Activated naive CD4-positive, alpha-beta T cell treated with anti-CD3 and anti-CD28 coated beads, Interleukin-2, amount 50 U/mL, for 24 hours (primary cell): Measurements from ENCODE around the gene SLC6A3.
"Not testable (repeated sequence)": the region's sequence is repeated elsewhere in the genome, so short reads cannot be mapped to it uniquely, and the experiment has no call there.

Source experiments
- H3K27ac Mint-ChIP-seq: one replicate; pipeline ENCODE4 v1.8.0; 2021; ENCODE audit warnings: mild to moderate bottlenecking, mixed read lengths
- H3K27me3 Mint-ChIP-seq: one replicate; pipeline ENCODE4 v1.8.0; 2021; ENCODE audit warnings: mixed read lengths
- H3K36me3 Mint-ChIP-seq: one replicate; pipeline ENCODE4 v1.8.0; 2021; ENCODE audit warnings: mixed read lengths
- H3K4me1 Mint-ChIP-seq: one replicate; pipeline ENCODE4 v1.8.0; 2021; ENCODE audit warnings: mixed read lengths
- H3K4me3 Mint-ChIP-seq: one replicate; pipeline ENCODE4 v1.8.0; 2021; ENCODE audit warnings: mild to moderate bottlenecking, mixed read lengths
- H3K9me3 Mint-ChIP-seq: one replicate; pipeline ENCODE4 v1.8.0; 2021; ENCODE audit warnings: mixed read lengths

SLC6A3 gene

DNA sequence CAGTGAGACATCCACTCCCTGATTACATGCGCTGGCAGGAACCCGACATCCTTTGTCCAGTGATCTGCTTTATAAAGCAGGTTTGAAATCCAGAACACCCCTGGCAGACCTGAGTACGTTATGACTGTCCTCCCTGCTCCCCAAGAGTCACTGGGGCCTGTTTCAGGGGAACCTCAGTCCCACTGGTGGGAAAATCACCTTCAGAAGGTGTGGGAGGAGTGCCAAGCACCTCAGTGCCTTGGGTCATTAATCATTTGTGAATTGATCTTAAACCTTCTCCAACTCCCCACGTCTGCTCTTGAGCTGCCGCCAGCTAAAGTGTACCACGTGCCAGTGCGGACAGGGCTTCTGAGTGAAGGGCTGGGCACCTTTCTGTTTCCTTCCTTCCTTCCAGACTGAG, 16.2 kb downstream of the SLC6A3 start:
- no peaks in the 10 kb centered on the region for H3K4me1 Mint-ChIP-seq
- peaks cover 4% of the 10 kb centered on the region for H3K36me3 Mint-ChIP-seq
- H3K9me3 Mint-ChIP-seq = peaks cover 12% of the 10 kb centered on the region
- H3K27me3 Mint-ChIP-seq = peaks cover 2% of the 10 kb centered on the region
- no peak overlapping the region for H3K4me3 Mint-ChIP-seq
- no peak overlapping the region for H3K27ac Mint-ChIP-seq

DNA sequence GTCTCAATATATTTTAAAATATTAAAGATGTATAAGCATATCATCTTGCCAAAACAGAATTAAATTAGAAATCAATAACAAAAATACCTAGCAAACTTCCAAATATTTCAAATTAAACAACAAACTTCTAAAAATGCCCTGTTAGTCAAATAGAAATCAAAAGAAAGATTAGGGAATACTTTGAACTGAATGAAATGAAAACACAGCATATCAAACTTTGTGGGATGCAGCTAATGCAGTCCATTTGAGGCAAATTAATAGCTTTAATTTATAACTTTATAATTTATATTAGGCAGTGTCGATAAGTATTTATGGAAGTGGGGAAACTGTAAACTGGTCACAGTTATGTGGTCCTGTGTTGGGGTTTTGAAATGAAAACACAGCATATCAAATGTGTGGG, 17.1 kb downstream of the SLC6A3 start:
- Mint-ChIP-seq H3K9me3 (peaks cover 12% of the 10 kb centered on the region), H3K4me1 (no peaks in the 10 kb centered on the region), H3K36me3 (peaks cover 4% of the 10 kb centered on the region), H3K27me3 (peaks cover 2% of the 10 kb centered on the region), H3K4me3 (no peak overlapping the region), H3K27ac (no peak overlapping the region)

DNA sequence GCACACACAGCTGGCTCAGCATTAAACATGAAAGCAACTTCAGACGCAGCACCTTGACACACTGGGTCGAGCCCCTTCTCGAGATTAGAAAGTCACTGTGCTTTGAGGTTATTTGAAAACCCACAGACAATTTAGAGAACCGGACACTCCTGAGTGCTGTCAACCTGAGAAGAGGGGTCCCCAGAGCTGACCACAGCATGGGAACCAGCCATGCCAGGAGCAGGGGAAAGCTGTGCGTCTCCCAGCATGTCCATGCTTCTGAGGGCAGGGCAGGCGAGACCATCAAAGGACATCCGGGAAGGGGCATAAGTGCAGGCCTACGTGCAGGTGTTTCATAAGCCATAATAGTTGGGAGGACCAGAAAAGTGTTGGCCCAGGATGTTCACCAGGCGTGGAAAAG, 20.5 kb downstream of the SLC6A3 start:
- Mint-ChIP-seq H3K27ac (no peak overlapping the region), H3K4me3 (no peak overlapping the region), H3K27me3 (peaks cover 2% of the 10 kb centered on the region), H3K36me3 (peaks cover 4% of the 10 kb centered on the region), H3K9me3 (peaks cover 12% of the 10 kb centered on the region), H3K4me1 (no peaks in the 10 kb centered on the region)

DNA sequence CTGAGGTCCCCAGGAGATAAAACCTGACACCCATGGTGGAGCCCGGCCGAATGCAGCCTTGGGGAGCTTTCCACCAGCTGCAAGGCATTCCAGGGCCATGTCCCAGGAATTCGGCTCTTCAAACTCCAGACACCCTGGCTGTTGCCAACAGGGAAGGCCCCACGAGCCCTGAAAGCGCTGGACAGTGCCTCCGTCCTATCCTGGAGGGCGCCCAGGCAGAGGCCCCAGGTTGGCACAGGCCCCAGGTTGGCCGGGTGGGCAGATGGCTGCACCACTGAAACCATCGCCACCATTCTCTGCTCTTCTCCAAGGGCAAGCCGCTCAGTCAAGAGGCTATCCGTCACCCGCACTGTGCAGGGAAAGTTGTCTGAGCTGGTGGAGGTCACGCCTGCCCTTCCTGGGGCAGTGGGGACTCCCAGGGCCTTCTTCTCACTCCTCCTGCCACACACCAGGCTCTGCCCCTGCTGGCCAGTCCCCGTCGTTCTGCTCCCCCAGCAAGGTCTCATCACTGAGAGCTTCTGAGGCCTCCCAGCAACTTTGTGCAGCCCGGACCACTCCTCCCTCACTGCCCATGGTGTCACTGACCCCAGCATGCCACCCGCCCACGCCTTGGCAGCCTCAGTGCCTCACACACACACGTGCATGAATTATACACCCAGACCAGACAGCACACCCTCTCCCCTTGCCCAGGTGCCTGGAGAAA, 21.2 kb downstream of the SLC6A3 start:
- H3K27me3 Mint-ChIP-seq = peaks cover 2% of the 10 kb centered on the region
- H3K27ac Mint-ChIP-seq = no peak overlapping the region
- no peak overlapping the region for H3K4me3 Mint-ChIP-seq
- H3K9me3 Mint-ChIP-seq = peaks cover 12% of the 10 kb centered on the region
- peaks cover 4% of the 10 kb centered on the region for H3K36me3 Mint-ChIP-seq
- H3K4me1 Mint-ChIP-seq = no peaks in the 10 kb centered on the region

DNA sequence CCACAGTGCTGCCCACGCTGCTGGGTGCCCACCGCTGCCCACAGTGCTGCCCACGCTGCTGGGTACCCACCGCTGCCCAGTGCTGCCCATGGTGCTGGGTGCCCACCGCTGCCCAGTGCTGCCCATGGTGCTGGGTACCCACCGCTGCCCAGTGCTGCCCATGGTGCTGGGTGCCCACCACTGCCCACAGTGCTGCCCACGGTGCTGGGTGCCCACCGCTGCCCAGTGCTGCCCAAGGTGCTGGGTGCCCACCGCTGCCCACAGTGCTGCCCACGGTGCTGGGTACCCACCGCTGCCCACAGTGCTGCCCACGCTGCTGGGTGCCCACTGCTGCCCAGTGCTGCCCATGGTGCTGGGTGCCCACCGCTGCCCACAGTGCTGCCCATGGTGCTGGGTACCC, 22.7 kb downstream of the SLC6A3 start:
- H3K27me3 Mint-ChIP-seq, H3K9me3 Mint-ChIP-seq: not testable (repeated sequence)

DNA sequence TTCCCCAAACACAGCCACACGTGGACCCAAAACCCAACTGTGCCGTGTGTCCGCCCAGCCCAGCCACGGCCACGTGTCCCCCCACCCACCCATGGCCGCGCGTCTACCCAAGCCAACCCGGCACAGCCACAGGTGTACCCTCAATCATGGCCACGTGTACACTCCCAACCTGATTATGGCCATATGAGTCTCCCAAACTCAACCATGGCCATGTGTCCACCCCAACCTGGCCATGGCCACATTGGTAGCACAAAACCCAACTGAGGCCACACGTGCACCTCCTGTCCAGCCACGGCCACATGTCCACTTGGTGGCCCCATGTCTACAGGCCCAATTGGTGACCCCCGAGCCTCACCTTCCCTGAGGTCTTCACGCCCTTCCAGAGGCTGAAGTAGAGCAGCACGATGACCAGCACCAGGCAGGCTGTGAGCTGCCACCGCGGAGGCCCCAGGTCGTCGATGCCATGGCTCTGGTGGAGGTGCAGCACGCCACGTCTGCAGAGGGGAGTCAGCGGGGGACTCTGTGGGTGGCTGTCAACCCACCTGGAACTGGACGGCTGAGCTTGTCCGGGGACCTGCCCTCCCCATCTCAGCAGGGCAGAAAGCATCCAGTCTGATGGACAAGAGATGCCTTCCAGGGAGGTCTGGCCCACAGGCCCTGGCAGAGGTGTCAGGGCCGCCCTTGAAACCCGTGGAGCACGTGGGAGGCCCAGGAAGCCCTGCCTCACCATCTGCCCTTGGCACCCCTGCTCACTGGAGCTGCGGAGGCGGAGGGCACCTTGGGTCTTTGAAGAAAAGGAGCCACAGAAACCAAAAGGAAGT, 23.5 kb downstream of the SLC6A3 start:
- Mint-ChIP-seq H3K36me3 (peaks cover 4% of the 10 kb centered on the region), H3K27ac (no peak overlapping the region), H3K9me3 (peaks cover 5% of the 10 kb centered on the region), H3K4me1 (no peaks in the 10 kb centered on the region), H3K4me3 (no peak overlapping the region), H3K27me3 (peaks cover 2% of the 10 kb centered on the region)

More for the DNA sequence above, 22.7 kb downstream of the SLC6A3 start:
- not testable (repeated sequence) for H3K36me3 Mint-ChIP-seq, H3K4me3 Mint-ChIP-seq, H3K4me1 Mint-ChIP-seq, H3K27ac Mint-ChIP-seq

DNA sequence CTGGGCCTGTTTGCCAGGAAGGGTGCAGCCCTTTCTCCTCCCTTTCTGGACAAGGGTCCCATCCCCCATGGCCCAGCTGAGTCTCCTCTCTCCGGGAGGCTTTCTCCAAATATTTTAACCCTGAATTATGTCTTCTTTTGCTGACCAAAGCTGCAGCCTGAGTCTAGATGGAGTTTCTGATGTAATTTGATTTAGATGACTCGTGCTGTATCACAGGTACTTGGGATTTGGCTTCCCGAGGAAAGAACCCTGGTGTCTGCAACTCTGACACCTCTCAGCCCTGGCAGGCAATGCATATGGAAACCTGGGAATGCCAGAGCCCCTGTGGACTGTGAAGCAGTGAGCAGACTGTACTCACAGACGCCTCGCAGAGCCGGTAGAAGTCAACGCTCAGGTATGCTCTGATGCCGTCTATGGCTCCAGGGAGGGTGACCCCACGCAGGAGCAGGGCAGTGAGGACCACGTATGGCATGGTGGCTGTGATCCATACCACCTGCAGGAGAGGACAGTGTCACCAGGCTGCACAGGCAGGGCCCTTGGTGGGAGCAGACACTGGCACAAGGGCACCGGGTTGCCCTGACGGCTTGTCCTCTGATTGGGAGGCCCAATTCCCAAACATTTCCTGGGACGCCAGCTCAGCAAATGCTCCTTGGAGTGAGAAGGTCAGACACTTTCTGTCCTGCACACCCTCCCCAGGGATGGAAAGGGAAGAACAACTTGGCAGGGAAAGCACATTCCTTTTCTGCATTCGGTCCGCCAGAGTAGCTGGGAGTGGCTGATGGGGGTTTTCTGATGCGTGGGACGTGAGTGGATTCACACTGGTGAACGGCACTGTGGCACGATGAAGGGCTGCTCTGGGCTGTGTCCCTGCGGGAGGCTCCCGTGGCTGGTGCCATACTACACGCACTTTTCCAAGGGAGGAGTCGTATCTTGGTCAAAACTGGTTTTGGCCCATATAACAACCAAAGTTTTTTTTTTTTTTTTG, 24.7 kb downstream of the SLC6A3 start:
- Mint-ChIP-seq H3K9me3 (no peaks in the 10 kb centered on the region), H3K36me3 (no peaks in the 10 kb centered on the region), H3K4me1 (no peaks in the 10 kb centered on the region), H3K27ac (no peak overlapping the region), H3K27me3 (peaks cover 2% of the 10 kb centered on the region), H3K4me3 (no peak overlapping the region)

DNA sequence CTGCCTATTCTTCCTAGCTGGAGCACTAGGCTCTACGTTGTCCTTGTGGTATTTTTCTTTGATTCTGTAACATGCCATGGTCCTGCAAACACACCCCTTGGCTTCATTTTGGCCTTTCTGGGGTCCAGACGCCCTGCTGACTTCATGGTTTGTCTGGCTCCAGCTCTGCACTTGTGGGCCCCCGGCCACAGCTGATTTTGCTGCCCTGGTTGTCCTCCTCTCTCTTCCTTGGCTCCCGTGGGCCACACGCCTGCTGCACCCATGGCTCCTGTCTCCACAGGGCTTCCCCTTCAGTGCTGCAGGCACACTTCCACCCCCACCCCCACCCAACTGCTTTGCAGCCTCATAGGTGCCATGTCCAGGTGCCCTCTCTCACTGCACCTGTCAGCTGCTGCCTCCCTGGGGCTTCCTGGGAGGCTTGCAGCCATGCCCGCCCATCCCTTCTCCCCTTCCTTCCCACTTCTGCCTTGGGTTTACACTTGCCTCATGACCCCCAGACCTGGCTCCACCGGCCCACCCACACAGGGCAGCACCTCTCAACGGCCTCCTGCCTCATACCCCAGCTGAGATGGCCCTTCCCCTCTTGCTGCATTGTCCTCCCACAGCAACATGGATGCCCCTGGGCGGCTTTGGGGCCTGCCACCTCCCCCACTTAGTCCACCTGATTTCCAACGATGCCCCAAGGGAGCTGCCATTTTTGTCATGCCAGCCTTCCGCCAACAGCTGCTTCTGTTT, 25.6 kb downstream of the SLC6A3 start:
- Mint-ChIP-seq H3K27me3 (peaks cover 2% of the 10 kb centered on the region), H3K4me1 (no peaks in the 10 kb centered on the region), H3K9me3 (no peaks in the 10 kb centered on the region), H3K36me3 (no peaks in the 10 kb centered on the region), H3K27ac (no peak overlapping the region), H3K4me3 (no peak overlapping the region)

DNA sequence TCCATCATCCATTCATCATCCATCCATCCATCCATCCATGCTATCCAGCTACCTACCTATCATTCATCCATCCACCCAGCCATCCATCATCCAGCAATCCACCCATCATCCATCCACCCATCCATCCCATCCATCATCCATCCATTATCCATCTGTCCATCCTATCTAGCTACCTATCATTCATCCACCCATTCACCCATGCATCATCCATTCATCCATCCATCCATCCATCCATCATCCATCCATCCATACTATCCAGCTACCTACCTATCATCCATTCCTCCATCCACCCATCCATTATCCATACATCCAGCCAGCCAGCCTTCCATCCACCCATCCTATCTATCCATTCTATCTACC, 26.3 kb downstream of the SLC6A3 start:
- Mint-ChIP-seq H3K27me3 (no peaks in the 10 kb centered on the region), H3K9me3 (no peaks in the 10 kb centered on the region), H3K4me3 (no peak overlapping the region), H3K4me1 (no peaks in the 10 kb centered on the region), H3K36me3 (no peaks in the 10 kb centered on the region), H3K27ac (peak overlapping the region; percentile 1)

- Mint-ChIP-seq H3K4me1 (no peaks in the 10 kb centered on the region), H3K9me3 (no peaks in the 10 kb centered on the region), H3K4me3 (no peak overlapping the region), H3K27ac (peak overlapping the region; percentile 1), H3K27me3 (no peaks in the 10 kb centered on the region), H3K36me3 (no peaks in the 10 kb centered on the region)
Measured at GRCh38 chr5:1418238-1418920, 26.9 kb downstream of the SLC6A3 start.

DNA sequence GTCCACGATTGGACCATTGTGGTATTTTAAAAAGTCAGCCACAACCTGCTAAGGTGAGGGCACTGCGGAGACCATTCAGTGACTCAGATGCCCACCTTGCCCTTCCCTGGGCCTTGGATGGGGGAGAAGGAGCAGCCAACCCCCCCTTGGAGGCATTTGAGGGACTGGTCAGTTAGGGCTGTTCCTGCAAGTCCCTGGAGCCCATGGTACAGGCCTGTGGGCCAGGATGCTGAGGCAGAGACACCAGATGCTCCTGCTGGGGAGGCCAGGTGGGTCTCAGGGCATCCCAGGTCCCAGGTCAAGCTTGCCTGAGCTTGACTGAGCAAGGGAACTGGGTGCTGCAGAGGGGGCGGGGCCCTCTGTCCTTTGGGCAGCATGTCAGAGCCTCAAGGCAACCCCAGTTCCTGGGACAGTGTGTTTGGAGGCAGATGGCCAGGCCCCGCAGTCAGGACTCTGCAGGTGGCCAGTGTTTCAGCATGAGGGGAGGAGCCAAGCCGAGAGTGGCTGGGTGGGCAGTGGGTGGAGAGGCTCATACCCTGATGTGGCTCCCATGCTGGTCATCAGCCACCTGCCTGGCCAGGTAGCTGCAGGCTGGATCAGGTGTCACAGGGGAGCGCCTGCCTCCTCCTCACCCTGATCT, 27.5 kb downstream of the SLC6A3 start:
- H3K36me3 Mint-ChIP-seq = no peaks in the 10 kb centered on the region
- H3K9me3 Mint-ChIP-seq = no peaks in the 10 kb centered on the region
- H3K4me3 Mint-ChIP-seq = no peak overlapping the region
- no peak overlapping the region for H3K27ac Mint-ChIP-seq
- no peaks in the 10 kb centered on the region for H3K27me3 Mint-ChIP-seq
- no peaks in the 10 kb centered on the region for H3K4me1 Mint-ChIP-seq

- Mint-ChIP-seq H3K4me1 (no peaks in the 10 kb centered on the region), H3K4me3 (no peak overlapping the region), H3K27ac (no peak overlapping the region), H3K36me3 (no peaks in the 10 kb centered on the region), H3K27me3 (peaks cover 3% of the 10 kb centered on the region), H3K9me3 (no peaks in the 10 kb centered on the region)
Measured at GRCh38 chr5:1416856-1417469, 28.3 kb downstream of the SLC6A3 start.

DNA sequence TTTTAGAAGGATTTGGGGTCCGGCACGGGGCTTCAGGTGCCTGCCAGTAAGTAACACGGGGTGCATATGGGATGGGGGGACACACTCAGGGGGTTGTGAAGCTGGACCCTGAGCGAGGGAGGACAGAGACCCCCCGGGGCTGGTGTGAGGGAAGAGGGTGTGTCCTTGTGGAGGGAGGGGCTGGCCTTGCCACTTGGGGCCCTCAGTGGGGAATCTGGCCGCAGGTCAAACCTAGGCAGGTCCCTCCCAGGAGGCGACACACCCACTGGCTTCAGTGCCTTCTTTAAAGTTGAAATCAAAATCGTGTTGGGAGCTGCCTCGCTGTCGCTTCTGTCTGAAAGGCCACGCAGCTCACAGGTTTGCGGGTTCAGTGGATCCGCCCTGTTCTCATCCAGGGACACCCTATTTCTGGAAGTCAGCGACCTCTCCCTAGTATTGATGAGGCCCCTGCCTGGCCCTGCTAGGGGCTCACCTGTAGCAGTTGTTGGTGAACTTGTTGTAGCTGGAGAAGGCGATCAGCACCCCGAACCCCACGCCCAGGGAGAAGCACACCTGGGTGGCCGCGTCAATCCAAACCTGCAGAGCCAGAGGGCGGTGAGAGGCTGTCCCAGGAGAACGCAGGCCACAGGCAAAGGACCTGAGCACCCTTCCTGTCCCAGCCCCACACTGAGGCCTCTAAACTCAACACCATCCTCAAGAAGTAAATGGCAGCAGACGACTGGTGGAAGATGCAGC, 29.4 kb downstream of the SLC6A3 start:
- H3K4me1 Mint-ChIP-seq = no peaks in the 10 kb centered on the region
- no peak overlapping the region for H3K4me3 Mint-ChIP-seq
- no peaks in the 10 kb centered on the region for H3K9me3 Mint-ChIP-seq
- H3K36me3 Mint-ChIP-seq = no peaks in the 10 kb centered on the region
- peaks cover 4% of the 10 kb centered on the region for H3K27me3 Mint-ChIP-seq
- H3K27ac Mint-ChIP-seq = no peak overlapping the region
